ENCODE data around the gene TSHZ2. TPM values are rescaled to one million over a fixed set of nuclear protein-coding genes. Genes with fewer than 3 reads are reported as not detected.

The TSHZ2 gene
- total and polyA plus RNA-seq, 2 of the 4 experiments (the other 2 are of a cell fraction): under 0.01 to 0.02 TPM

GRCh38 chr20:52983726-52984450 is 11.7 kb downstream of the TSHZ2 start:
- CTCF ChIA-PET: no interaction called here
- POLR2A ChIA-PET (ENCODE audit: unreplicated experiment): no interaction called here
- Histone ChIP-seq H3K4me1 (ENCODE audit: control insufficient read depth, insufficient read depth, low read length) (no peaks in the 10 kb centered on the region), H4K91ac (ENCODE audit: insufficient read depth, low read depth, low read length) (no peak overlapping the region), H3K9me1 (ENCODE audit: insufficient read depth, low read length) (no peaks in the 10 kb centered on the region), H3K4ac (ENCODE audit: low read depth, low read length) (no peak overlapping the region), H3K18ac (ENCODE audit: low read depth, low read length) (no peak overlapping the region), H3K27ac (ENCODE audit: insufficient read depth, low read length) (no peak overlapping the region), H3K9ac (ENCODE audit: low read depth, low read length) (no peak overlapping the region), H2BK120ac (ENCODE audit: low read depth, low read length) (no peak overlapping the region), H2AK5ac (ENCODE audit: low read depth, low read length) (no peak overlapping the region), H3K4me3 (ENCODE audit: insufficient read depth, low read depth, low read length) (no peak overlapping the region), H3K56ac (ENCODE audit: extremely low read depth, insufficient read depth, low read length) (no peak overlapping the region), H2AK9ac (replicated peaks; ENCODE audit: low read depth, low read length, poor library complexity) (no peak overlapping the region), H2AFZ (replicated peaks; ENCODE audit: low read length, poor library complexity) (no peak overlapping the region), H2BK20ac (ENCODE audit: low read depth, low read length) (no peak overlapping the region), H2BK15ac (ENCODE audit: low read depth, low read length) (no peak overlapping the region), H4K5ac (ENCODE audit: low read depth, low read length) (no peak overlapping the region), H3K36me3 (ENCODE audit: control insufficient read depth, insufficient read depth, low read length) (no peaks in the 10 kb centered on the region), H4K8ac (ENCODE audit: low read depth in 2 of 2, low read length in 2 of 2) (no peak overlapping the region), H3K27me3 (ENCODE audit: control insufficient read depth, insufficient read depth, low read length) (no peaks in the 10 kb centered on the region), H3K14ac (replicated peaks; ENCODE audit: low read depth, low read length) (no peak overlapping the region), H2BK5ac (ENCODE audit: low read depth, low read length, poor library complexity, severe bottlenecking) (no peak overlapping the region), H3K4me2 (ENCODE audit: low read depth, low read length) (no peak overlapping the region), H3K23ac (ENCODE audit: low read depth, low read length) (no peak overlapping the region), H4K20me1 (ENCODE audit: insufficient read depth, low read length) (no peaks in the 10 kb centered on the region), H3K9me3 (ENCODE audit: control insufficient read depth, insufficient read depth, low read length) (peaks cover 5% of the 10 kb centered on the region), H3K79me1 (ENCODE audit: low read depth in 1 of 2, low read length in 2 of 2) (no peaks in the 10 kb centered on the region)
- TF ChIP-seq MAFK (IDR thresholded peaks at IDR 0.05; ENCODE audit: low read depth, low read length) (no peak), ELK1 (IDR thresholded peaks at IDR 0.05; ENCODE audit: borderline replicate concordance, low read depth, low read length) (no peak), POLR2A (IDR thresholded peaks at IDR 0.05; ENCODE audit: low read depth, low read length) (no peak), USF2 (IDR thresholded peaks at IDR 0.05; ENCODE audit: low read depth, low read length) (no peak), NFE2L2 (IDR thresholded peaks at IDR 0.05; ENCODE audit: low read depth, low read length) (no peak), MXI1 (IDR thresholded peaks at IDR 0.05; ENCODE audit: borderline replicate concordance, low read depth, low read length) (no peak), RCOR1 (IDR thresholded peaks at IDR 0.05; ENCODE audit: insufficient replicate concordance, low read length) (no peak), CTCF (conservative IDR thresholded peaks at IDR 0.05; ENCODE audit: low read depth, low read length) (no peak), FOS (IDR thresholded peaks at IDR 0.05; ENCODE audit: low read depth, low read length) (no peak), BHLHE40 (IDR thresholded peaks at IDR 0.05; ENCODE audit: low read depth, low read length) (no peak), RFX5 (IDR thresholded peaks at IDR 0.05; ENCODE audit: low read depth, low read length) (no peak), RAD21 (IDR thresholded peaks at IDR 0.05; ENCODE audit: low read length) (no peak), CEBPB (IDR thresholded peaks at IDR 0.05; ENCODE audit: low read depth, low read length) (no peak), SMC3 (IDR thresholded peaks at IDR 0.05; ENCODE audit: low read depth, low read length) (no peak), MAZ (IDR thresholded peaks at IDR 0.05; ENCODE audit: borderline replicate concordance, low read depth, low read length) (no peak), CHD1 (IDR thresholded peaks at IDR 0.05; ENCODE audit: low read depth, low read length) (no peak)
- intact Hi-C loops (cut with micrococcal nuclease): no loop called here
- DNase-seq: no peak
- in situ Hi-C loops (cut with MboI; ENCODE audit: low sequenced_read_pairs): no loop called here
- dilution Hi-C loops (cut with HindIII; ENCODE audit: low sequenced_read_pairs, unreplicated experiment): no loop called here
- no peak for ATAC-seq (ENCODE audit: low read depth)
- no TSS peak for BruUV-seq (replicated peaks)
- 75% methylated on average over 11 of the region's 22 CpGs; no CpG with 5 or more reads in 1 of the 2 experiments for WGBS, 2 experiments (ENCODE audit: extremely low coverage in 2 of 2, insufficient read length in 1 of 2)

Measured in IMR-90 (cell line).